ENCODE results near the gene AGPAT4.

AGPAT4 gene

GRCh38 chr6:161171207-161171606 lies 102.7 kb downstream of the AGPAT4 start:
- Histone ChIP-seq H3K9ac (ENCODE audit: low read depth, low read length) (no peak overlapping the region), H3K36me3 (ENCODE audit: insufficient read depth, low read length) (no peaks in the 10 kb centered on the region), H3K4me1 (ENCODE audit: insufficient read depth, low read length) (no peaks in the 10 kb centered on the region; the same call in 1 of the 2 replicates), H3K9me3 (ENCODE audit: control insufficient read depth, insufficient read depth, low read length) (0 out of 2 replicates have a peak, but pooled peaks cover 4% of the 10 kb centered on the region)

- Histone ChIP-seq H3K9ac (ENCODE audit: low read depth, low read length) (no peak overlapping the region), H3K36me3 (ENCODE audit: insufficient read depth, low read length) (peaks cover 3% of the 10 kb centered on the region; the same call in 1 of the 2 replicates), H3K4me1 (ENCODE audit: insufficient read depth, low read length) (no peaks in the 10 kb centered on the region; the same call in 1 of the 2 replicates), H3K9me3 (ENCODE audit: control insufficient read depth, insufficient read depth, low read length) (0 out of 2 replicates have a peak, but pooled peaks cover 4% of the 10 kb centered on the region)
These were observed 104.2 kb downstream of the AGPAT4 start for GRCh38 chr6:161169696-161170095.

- H3K9ac ChIP-seq (ENCODE audit: low read depth, low read length): no peak overlapping the region
- H3K9me3 ChIP-seq (ENCODE audit: control insufficient read depth, insufficient read depth, low read length): 0 out of 2 replicates have a peak, but pooled peaks cover 4% of the 10 kb centered on the region
- H3K36me3 ChIP-seq (ENCODE audit: insufficient read depth, low read length): peaks cover 3% of the 10 kb centered on the region; the same call in 1 of the 2 replicates
- H3K4me1 ChIP-seq (ENCODE audit: insufficient read depth, low read length): no peaks in the 10 kb centered on the region; the same call in 1 of the 2 replicates
These were observed 104.8 kb downstream of the AGPAT4 start for GRCh38 chr6:161169035-161169434.

GRCh38 chr6:161168281-161168891 lies 105.5 kb downstream of the AGPAT4 start:
- Histone ChIP-seq H3K9ac (ENCODE audit: low read depth, low read length) (no peak overlapping the region), H3K9me3 (ENCODE audit: control insufficient read depth, insufficient read depth, low read length) (0 out of 2 replicates have a peak, but pooled peaks cover 4% of the 10 kb centered on the region), H3K4me1 (ENCODE audit: insufficient read depth, low read length) (no peaks in the 10 kb centered on the region; the same call in 1 of the 2 replicates), H3K36me3 (ENCODE audit: insufficient read depth, low read length) (peaks cover 3% of the 10 kb centered on the region; the same call in 1 of the 2 replicates)

GRCh38 chr6:161166677-161167076 lies 107.2 kb downstream of the AGPAT4 start:
- Histone ChIP-seq H3K9ac (ENCODE audit: low read depth, low read length) (no peak overlapping the region), H3K9me3 (ENCODE audit: control insufficient read depth, insufficient read depth, low read length) (0 out of 2 replicates have a peak, but pooled peaks cover 4% of the 10 kb centered on the region), H3K36me3 (ENCODE audit: insufficient read depth, low read length) (peaks cover 3% of the 10 kb centered on the region; the same call in 1 of the 2 replicates), H3K4me1 (ENCODE audit: insufficient read depth, low read length) (no peaks in the 10 kb centered on the region; the same call in 1 of the 2 replicates)

- Histone ChIP-seq H3K9ac (ENCODE audit: low read depth, low read length) (no peak overlapping the region), H3K4me1 (ENCODE audit: insufficient read depth, low read length) (no peaks in the 10 kb centered on the region; the same call in 1 of the 2 replicates), H3K36me3 (ENCODE audit: insufficient read depth, low read length) (peaks cover 3% of the 10 kb centered on the region; the same call in 1 of the 2 replicates), H3K9me3 (ENCODE audit: control insufficient read depth, insufficient read depth, low read length) (0 out of 2 replicates have a peak, but pooled peaks cover 2% of the 10 kb centered on the region)
These were observed 107.7 kb downstream of the AGPAT4 start for GRCh38 chr6:161166176-161166575.

GRCh38 chr6:161164182-161164625 lies 109.7 kb downstream of the AGPAT4 start:
- H3K9ac ChIP-seq (ENCODE audit: low read depth, low read length): no peak overlapping the region
- no peaks in the 10 kb centered on the region for H3K9me3 ChIP-seq (ENCODE audit: control insufficient read depth, insufficient read depth, low read length)
- H3K4me1 ChIP-seq (ENCODE audit: insufficient read depth, low read length): no peaks in the 10 kb centered on the region; the same call in 1 of the 2 replicates
- H3K36me3 ChIP-seq (ENCODE audit: insufficient read depth, low read length): peaks cover 3% of the 10 kb centered on the region; the same call in 1 of the 2 replicates

- H3K9me3 ChIP-seq (ENCODE audit: control insufficient read depth, insufficient read depth, low read length): no peaks in the 10 kb centered on the region
- H3K36me3 ChIP-seq (ENCODE audit: insufficient read depth, low read length): peaks cover 3% of the 10 kb centered on the region; the same call in 1 of the 2 replicates
- no peaks in the 10 kb centered on the region; the same call in 1 of the 2 replicates for H3K4me1 ChIP-seq (ENCODE audit: insufficient read depth, low read length)
- H3K9ac ChIP-seq (ENCODE audit: low read depth, low read length): no peak overlapping the region
These were observed 110.2 kb downstream of the AGPAT4 start for GRCh38 chr6:161163466-161164181.

- Histone ChIP-seq H3K9me3 (ENCODE audit: control insufficient read depth, insufficient read depth, low read length) (peaks cover 2% of the 10 kb centered on the region; the same call in 1 of the 2 replicates), H3K36me3 (ENCODE audit: insufficient read depth, low read length) (peaks cover 3% of the 10 kb centered on the region; the same call in 1 of the 2 replicates), H3K4me1 (ENCODE audit: insufficient read depth, low read length) (no peaks in the 10 kb centered on the region)
These were observed 111.1 kb downstream of the AGPAT4 start for GRCh38 chr6:161162722-161163121.

GRCh38 chr6:161161889-161162624 lies 111.8 kb downstream of the AGPAT4 start:
- H3K9ac ChIP-seq (ENCODE audit: low read depth, low read length): no peak overlapping the region
- H3K9me3 ChIP-seq (ENCODE audit: control insufficient read depth, insufficient read depth, low read length): peaks cover 5% of the 10 kb centered on the region
- H3K4me1 ChIP-seq (ENCODE audit: insufficient read depth, low read length): no peaks in the 10 kb centered on the region
- peaks cover 3% of the 10 kb centered on the region; the same call in 1 of the 2 replicates for H3K36me3 ChIP-seq (ENCODE audit: insufficient read depth, low read length)

More at GRCh38 chr6:161162722-161163121, 111.1 kb downstream of the AGPAT4 start:
- H3K9ac ChIP-seq (ENCODE audit: low read depth, low read length): no peak overlapping the region

- no peaks in the 10 kb centered on the region for H3K4me1 ChIP-seq (ENCODE audit: insufficient read depth, low read length)
- no peak overlapping the region for H3K9ac ChIP-seq (ENCODE audit: low read depth, low read length)
- peaks cover 7% of the 10 kb centered on the region for H3K9me3 ChIP-seq (ENCODE audit: control insufficient read depth, insufficient read depth, low read length)
- H3K36me3 ChIP-seq (ENCODE audit: insufficient read depth, low read length): peaks cover 3% of the 10 kb centered on the region; the same call in 1 of the 2 replicates
These were observed 112.7 kb downstream of the AGPAT4 start for GRCh38 chr6:161161121-161161520.

GRCh38 chr6:161154796-161155335 lies 119.0 kb downstream of the AGPAT4 start:
- Histone ChIP-seq H3K9ac (ENCODE audit: low read depth, low read length) (no peak overlapping the region), H3K9me3 (ENCODE audit: control insufficient read depth, insufficient read depth, low read length) (peaks cover 7% of the 10 kb centered on the region), H3K36me3 (ENCODE audit: insufficient read depth, low read length) (peaks cover 8% of the 10 kb centered on the region), H3K4me1 (ENCODE audit: insufficient read depth, low read length) (no peaks in the 10 kb centered on the region)

GRCh38 chr6:161153725-161154124 lies 120.1 kb downstream of the AGPAT4 start:
- Histone ChIP-seq H3K9ac (ENCODE audit: low read depth, low read length) (no peak overlapping the region), H3K9me3 (ENCODE audit: control insufficient read depth, insufficient read depth, low read length) (peaks cover 7% of the 10 kb centered on the region), H3K4me1 (ENCODE audit: insufficient read depth, low read length) (no peaks in the 10 kb centered on the region), H3K36me3 (ENCODE audit: insufficient read depth, low read length) (peaks cover 9% of the 10 kb centered on the region)

Data from ES-I3 (cell line).